Aortic smooth muscle cell (primary cell): ENCODE data around the gene EFCAB14. TPM values are rescaled to one million over a fixed set of nuclear protein-coding genes. Genes with fewer than 3 reads are reported as not detected.

Experiments used
- total RNA-seq: library from RNA; depleted of rRNA; stranded (reverse); fragments of >200 nt; gene quantifications from 2 replicates; pipeline ENCODE4 v1.2.3, GENCODE V29; 2014

EFCAB14 gene, protein sequence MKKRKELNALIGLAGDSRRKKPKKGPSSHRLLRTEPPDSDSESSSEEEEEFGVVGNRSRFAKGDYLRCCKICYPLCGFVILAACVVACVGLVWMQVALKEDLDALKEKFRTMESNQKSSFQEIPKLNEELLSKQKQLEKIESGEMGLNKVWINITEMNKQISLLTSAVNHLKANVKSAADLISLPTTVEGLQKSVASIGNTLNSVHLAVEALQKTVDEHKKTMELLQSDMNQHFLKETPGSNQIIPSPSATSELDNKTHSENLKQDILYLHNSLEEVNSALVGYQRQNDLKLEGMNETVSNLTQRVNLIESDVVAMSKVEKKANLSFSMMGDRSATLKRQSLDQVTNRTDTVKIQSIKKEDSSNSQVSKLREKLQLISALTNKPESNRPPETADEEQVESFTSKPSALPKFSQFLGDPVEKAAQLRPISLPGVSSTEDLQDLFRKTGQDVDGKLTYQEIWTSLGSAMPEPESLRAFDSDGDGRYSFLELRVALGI
- total RNA-seq: 30.3 and 42.4 TPM in 2 replicates

DNA sequence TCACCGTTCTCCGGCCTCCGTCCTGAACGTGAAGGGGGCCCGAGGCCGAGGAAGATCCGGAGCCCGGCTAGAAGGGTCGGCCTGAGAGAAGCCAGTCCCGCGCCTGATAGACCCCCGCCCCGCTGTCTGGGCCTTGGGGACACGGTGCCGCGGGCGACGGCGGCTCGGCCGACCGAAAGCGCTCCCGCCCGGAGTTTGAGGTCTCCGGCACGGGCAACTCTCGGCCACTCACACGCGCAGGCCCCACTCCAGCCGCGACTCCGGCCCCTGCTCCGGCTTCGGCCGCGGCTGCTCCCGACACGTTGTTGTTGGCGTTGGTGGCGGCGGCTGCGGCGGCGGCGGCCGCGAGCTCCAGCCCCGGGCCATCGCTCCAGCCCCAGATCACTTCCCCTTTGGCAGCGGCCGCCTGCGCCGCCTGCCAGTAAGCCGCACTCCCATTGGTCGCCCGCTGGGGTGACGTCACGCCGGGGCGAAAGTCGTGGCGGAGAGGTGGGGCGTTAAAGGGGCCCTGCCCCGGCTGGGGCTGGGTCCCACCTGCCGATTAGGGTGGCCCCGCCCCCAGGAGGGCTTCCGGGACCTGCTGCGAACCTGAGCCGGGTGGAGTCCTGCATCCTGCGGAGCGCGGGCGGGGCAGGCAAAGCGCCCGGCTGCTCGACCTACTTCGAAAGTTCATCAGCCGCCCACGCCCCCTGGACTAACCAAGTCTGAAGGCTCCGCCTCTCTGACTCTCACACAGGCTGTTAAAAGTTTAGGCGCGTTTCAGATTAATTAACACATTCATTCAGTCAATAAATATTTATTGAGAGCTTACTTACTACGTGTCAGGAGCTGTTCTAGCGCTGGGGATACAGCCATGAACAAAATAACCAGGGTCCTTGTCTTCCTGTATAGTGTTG, at the start of gene EFCAB14:
Gene EFCAB14 (minus strand): TSS at position 388 of the 896 bp plus-strand sequence. CDS start 1,027 bp downstream, outside the sequence.

DNA sequence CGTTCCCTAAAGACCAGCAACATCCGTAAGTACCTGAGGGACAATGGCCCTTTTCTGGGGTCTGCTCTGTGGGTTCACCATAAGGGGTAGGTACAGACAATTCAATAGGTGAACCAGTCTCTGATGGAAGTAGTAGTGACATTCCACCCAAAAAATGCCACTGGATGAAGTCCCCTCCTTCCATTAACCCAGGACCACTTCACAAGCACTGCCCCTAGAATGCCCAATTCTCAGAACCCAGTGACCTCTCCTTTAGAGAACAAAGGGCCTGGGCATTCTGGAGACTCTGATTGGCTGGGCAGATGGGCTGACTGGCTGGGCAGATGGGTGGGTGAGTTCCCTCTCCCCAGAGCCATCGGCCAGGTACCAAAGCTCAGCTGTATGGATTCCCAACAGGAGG, 47.4 kb downstream of the EFCAB14 start, which contains the start of gene TEX38:
Gene TEX38 (plus strand): TSS at position 301 of the 400 bp plus-strand sequence. CDS start 81 bp downstream, at position 382.

DNA sequence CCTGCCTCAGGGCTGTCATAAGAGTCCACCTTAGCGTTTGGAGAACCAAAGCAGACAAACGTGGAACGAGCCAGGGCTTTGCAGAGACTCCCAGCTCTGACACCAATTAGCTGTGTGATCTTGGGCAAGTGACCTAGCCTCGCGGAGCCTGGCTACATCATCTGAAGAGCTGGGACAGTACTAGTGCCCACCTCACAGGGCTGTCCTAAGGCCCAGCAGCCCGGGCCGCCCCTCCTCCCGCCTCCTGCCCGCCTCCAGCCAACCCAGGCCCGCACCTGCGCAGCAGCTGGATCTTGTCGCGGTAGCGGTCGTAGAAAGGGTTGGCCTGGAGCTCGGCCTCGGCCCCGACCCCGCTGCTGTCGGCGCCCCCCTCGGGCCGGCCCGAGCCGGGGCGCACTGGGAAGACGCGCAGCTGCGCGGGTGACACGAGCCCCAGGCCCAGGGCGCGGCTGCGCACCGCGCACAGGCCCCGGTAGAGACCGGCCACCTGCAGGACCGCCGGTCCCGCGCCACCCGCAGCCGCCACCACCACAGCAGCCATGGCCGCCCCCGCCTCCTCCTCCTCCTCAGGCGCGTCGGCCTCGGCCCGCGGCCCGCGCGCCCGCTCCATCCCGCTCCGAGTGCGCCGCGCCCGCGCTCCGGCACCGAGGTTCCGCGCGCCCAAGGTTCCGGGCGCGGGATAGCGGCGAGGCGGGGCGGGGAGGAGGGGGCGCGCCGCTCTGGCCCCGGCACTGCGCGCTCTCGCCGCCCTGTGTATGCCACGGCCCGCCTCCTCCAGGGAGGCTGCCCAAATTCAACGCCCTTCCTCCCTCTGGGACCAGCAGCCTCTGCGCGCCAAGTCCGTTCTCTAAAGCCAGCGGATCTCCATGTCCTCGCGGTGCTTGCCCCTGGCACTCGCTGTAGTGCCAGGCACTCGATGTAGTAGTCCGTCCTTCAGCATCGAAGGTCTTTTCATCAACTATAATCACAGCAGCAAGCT, 50.8 kb downstream of the EFCAB14 start, which contains the start of gene ATPAF1:
Gene ATPAF1 (minus strand): TSS at position 583 of the 979 bp plus-strand sequence. CDS start 42 bp downstream, at position 541.

Other genes starting within 250 kb of the EFCAB14 start
- gene DMBX1, start 229.3 kb downstream of the EFCAB14 start, total RNA-seq: not detected in 2 replicates
- gene KNCN, start 167.5 kb downstream of the EFCAB14 start, total RNA-seq: not detected in 2 replicates
- 15.7 and 18.6 TPM in 2 replicates for gene MKNK1, start 114.8 kb downstream of the EFCAB14 start, total RNA-seq
- gene MOB3C, start 102.3 kb downstream of the EFCAB14 start, total RNA-seq: 10.4 and 11.4 TPM in 2 replicates
- 44.5 and 47.9 TPM in 2 replicates for gene ATPAF1, start 50.8 kb downstream of the EFCAB14 start, total RNA-seq
- not detected in 2 replicates for gene TEX38, start 47.3 kb downstream of the EFCAB14 start, total RNA-seq
- not detected in 2 replicates for gene CYP4B1, start 79.9 kb upstream of the EFCAB14 start, total RNA-seq
- gene CYP4A11, start 222.4 kb upstream of the EFCAB14 start, total RNA-seq: 0.13 TPM in 1 of 2 replicates, not detected in the other